GM18870 (cell line): ENCODE measurements around the gene TIFAB.

Source experiments
- ATAC-seq: cut with Tn5 transposase; IDR thresholded peaks from one replicate; pipeline ENCODE4 v1.9.1; 2021; ENCODE audit warnings: moderate library complexity; ENCODE audit not compliant: unreplicated experiment

The TIFAB gene

GRCh38 chr5:135444360-135444759 is 7.8 kb downstream of the TIFAB start:
- no peak for ATAC-seq

GRCh38 chr5:135443161-135443960 is 8.8 kb downstream of the TIFAB start:
- ATAC-seq, result no peak

- no peak for ATAC-seq
Measured at GRCh38 chr5:135442431-135443160, 9.6 kb downstream of the TIFAB start.

GRCh38 chr5:135441919-135442318 is 10.2 kb downstream of the TIFAB start:
- ATAC-seq, result no peak

GRCh38 chr5:135441350-135441831 is 10.8 kb downstream of the TIFAB start:
- ATAC-seq, result no peak

- ATAC-seq, result no peak
Measured at GRCh38 chr5:135440916-135441315, 11.2 kb downstream of the TIFAB start.

GRCh38 chr5:135439231-135440205 is 12.6 kb downstream of the TIFAB start:
- no peak for ATAC-seq

GRCh38 chr5:135438636-135439221 is 13.4 kb downstream of the TIFAB start:
- ATAC-seq, result no peak

GRCh38 chr5:135437796-135438560 is 14.2 kb downstream of the TIFAB start:
- no peak for ATAC-seq

- ATAC-seq, result no peak
Measured at GRCh38 chr5:135437422-135437795, 14.7 kb downstream of the TIFAB start.

- no peak for ATAC-seq
Measured at GRCh38 chr5:135436951-135437418, 15.2 kb downstream of the TIFAB start.

- ATAC-seq, result no peak
Measured at GRCh38 chr5:135435467-135436330, 16.5 kb downstream of the TIFAB start.

GRCh38 chr5:135434591-135435466 is 17.3 kb downstream of the TIFAB start:
- ATAC-seq, result no peak

GRCh38 chr5:135433681-135434426 is 18.3 kb downstream of the TIFAB start:
- ATAC-seq, result no peak

- ATAC-seq, result no peak
Measured at GRCh38 chr5:135432113-135432512, 20.0 kb downstream of the TIFAB start.

GRCh38 chr5:135430135-135430437 is 22.1 kb downstream of the TIFAB start:
- ATAC-seq, result no peak
